Measurements from ENCODE around the gene NFKBIB. TPM values are rescaled to one million over a fixed set of nuclear protein-coding genes. Genes with fewer than 3 reads are reported as not detected.

Gene NFKBIB
- total and polyA plus RNA-seq, 2 of the 13 experiments (the other 11 are each of a cell fraction or from before 2014, with no cell fraction given), result 8.6 to 14.9 TPM

- TF ChIP-seq, protein P1, sequence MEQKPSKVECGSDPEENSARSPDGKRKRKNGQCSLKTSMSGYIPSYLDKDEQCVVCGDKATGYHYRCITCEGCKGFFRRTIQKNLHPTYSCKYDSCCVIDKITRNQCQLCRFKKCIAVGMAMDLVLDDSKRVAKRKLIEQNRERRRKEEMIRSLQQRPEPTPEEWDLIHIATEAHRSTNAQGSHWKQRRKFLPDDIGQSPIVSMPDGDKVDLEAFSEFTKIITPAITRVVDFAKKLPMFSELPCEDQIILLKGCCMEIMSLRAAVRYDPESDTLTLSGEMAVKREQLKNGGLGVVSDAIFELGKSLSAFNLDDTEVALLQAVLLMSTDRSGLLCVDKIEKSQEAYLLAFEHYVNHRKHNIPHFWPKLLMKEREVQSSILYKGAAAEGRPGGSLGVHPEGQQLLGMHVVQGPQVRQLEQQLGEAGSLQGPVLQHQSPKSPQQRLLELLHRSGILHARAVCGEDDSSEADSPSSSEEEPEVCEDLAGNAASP (CRISPR knock-in tag; IDR thresholded peaks at IDR 0.05; ENCODE audit: borderline replicate concordance), result no peak
- no peak for TF ChIP-seq ZNF713 (CRISPR knock-in tag; IDR thresholded peaks at IDR 0.05)
- no peak for TF ChIP-seq ZNF562 (CRISPR knock-in tag; IDR thresholded peaks at IDR 0.05; ENCODE audit: borderline replicate concordance)
- peak; percentile 71 for TF ChIP-seq AGO1 (IDR thresholded peaks at IDR 0.05; ENCODE audit: low read depth, low read length, poor library complexity, severe bottlenecking)
- no peak for TF ChIP-seq AHDC1 (CRISPR knock-in tag; IDR thresholded peaks at IDR 0.05; ENCODE audit: borderline replicate concordance)
- no peak for TF ChIP-seq ZMYM3 (CRISPR knock-in tag; IDR thresholded peaks at IDR 0.05)
- no peak for TF ChIP-seq ZNF652 (CRISPR knock-in tag; IDR thresholded peaks at IDR 0.05; ENCODE audit: borderline replicate concordance, low read depth)
- TF ChIP-seq, protein P2, sequence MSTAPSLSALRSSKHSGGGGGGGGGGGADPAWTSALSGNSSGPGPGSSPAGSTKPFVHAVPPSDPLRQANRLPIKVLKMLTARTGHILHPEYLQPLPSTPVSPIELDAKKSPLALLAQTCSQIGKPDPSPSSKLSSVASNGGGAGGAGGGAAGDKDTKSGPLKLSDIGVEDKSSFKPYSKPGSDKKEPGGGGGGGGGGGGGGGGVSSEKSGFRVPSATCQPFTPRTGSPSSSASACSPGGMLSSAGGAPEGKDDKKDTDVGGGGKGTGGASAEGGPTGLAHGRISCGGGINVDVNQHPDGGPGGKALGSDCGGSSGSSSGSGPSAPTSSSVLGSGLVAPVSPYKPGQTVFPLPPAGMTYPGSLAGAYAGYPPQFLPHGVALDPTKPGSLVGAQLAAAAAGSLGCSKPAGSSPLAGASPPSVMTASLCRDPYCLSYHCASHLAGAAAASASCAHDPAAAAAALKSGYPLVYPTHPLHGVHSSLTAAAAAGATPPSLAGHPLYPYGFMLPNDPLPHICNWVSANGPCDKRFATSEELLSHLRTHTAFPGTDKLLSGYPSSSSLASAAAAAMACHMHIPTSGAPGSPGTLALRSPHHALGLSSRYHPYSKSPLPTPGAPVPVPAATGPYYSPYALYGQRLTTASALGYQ (CRISPR knock-in tag; IDR thresholded peaks at IDR 0.05), result no peak
- TF ChIP-seq TSC22D2 (CRISPR knock-in tag; IDR thresholded peaks at IDR 0.05; ENCODE audit: borderline replicate concordance), result no peak
- TF ChIP-seq KDM3A (CRISPR knock-in tag; IDR thresholded peaks at IDR 0.05; ENCODE audit: low read depth), result no peak
- TF ChIP-seq ZBTB42 (CRISPR knock-in tag; IDR thresholded peaks at IDR 0.05), result no peak
- TF ChIP-seq, protein P3, sequence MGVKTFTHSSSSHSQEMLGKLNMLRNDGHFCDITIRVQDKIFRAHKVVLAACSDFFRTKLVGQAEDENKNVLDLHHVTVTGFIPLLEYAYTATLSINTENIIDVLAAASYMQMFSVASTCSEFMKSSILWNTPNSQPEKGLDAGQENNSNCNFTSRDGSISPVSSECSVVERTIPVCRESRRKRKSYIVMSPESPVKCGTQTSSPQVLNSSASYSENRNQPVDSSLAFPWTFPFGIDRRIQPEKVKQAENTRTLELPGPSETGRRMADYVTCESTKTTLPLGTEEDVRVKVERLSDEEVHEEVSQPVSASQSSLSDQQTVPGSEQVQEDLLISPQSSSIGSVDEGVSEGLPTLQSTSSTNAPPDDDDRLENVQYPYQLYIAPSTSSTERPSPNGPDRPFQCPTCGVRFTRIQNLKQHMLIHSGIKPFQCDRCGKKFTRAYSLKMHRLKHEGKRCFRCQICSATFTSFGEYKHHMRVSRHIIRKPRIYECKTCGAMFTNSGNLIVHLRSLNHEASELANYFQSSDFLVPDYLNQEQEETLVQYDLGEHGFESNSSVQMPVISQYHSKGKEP (CRISPR knock-in tag; IDR thresholded peaks at IDR 0.05), result no peak
- no peak for TF ChIP-seq LBX2 (CRISPR knock-in tag; IDR thresholded peaks at IDR 0.05; ENCODE audit: borderline replicate concordance)
- no peak for TF ChIP-seq ZNF816 (CRISPR knock-in tag; IDR thresholded peaks at IDR 0.05; ENCODE audit: borderline replicate concordance)
- no peak for TF ChIP-seq GTF3A (CRISPR knock-in tag; conservative IDR thresholded peaks at IDR 0.05)
- TF ChIP-seq MAFG (CRISPR knock-in tag; IDR thresholded peaks at IDR 0.05), result no peak
- TF ChIP-seq SOX13 (IDR thresholded peaks at IDR 0.05), result no peak
- no peak for TF ChIP-seq SOX13 (CRISPR knock-in tag; conservative IDR thresholded peaks at IDR 0.05 in 1 of 2, IDR thresholded peaks at IDR 0.05 in 1 of 2)
- TF ChIP-seq ZNF549 (CRISPR knock-in tag; IDR thresholded peaks at IDR 0.05), result no peak
Measured at GRCh38 chr19:38942471-38943181, 42.9 kb downstream of the NFKBIB start (continued).
